Neural progenitor cell (in vitro differentiated cells): Measurements from ENCODE around the gene ZC3H4. TPM values are rescaled to one million over a fixed set of nuclear protein-coding genes. Genes with fewer than 3 reads are reported as not detected.

Experiments
- DNase-seq: peaks from one replicate; pipeline ENCODE4 v3.0.0-alpha.2; 2016; ENCODE audit warnings: low spot score
- H2AFZ ChIP-seq: fragments of 200-600 bp; sonication (generic); replicated peaks from 2 replicates; pipeline ENCODE4 v1.6.1; 2016; ENCODE audit warnings: antibody characterized with exemption
- H3F3A ChIP-seq: fragments of 200-600 bp; sonication (generic); 2 replicates; pipeline ENCODE4 v1.6.1; 2016; ENCODE audit warnings: antibody characterized with exemption, low read depth
- H3K27ac ChIP-seq: fragments of 200-600 bp; sonication (generic); 2 replicates; pipeline ENCODE4 v1.5.1; 2016; ENCODE audit warnings: mild to moderate bottlenecking
- H3K27me3 ChIP-seq: fragments of 200-600 bp; sonication (generic); 2 replicates; pipeline ENCODE4 v1.6.1; 2016; ENCODE audit warnings: mild to moderate bottlenecking, moderate library complexity
- H3K36me3 ChIP-seq: fragments of 200-600 bp; sonication (generic); 2 replicates; pipeline ENCODE4 v1.5.1; 2016
- H3K4me1 ChIP-seq: fragments of 200-600 bp; sonication (generic); 2 replicates; pipeline ENCODE4 v1.6.1; 2016; ENCODE audit warnings: mixed run types
- H3K4me2 ChIP-seq: fragments of 200-600 bp; sonication (generic); 2 replicates; pipeline ENCODE4 v1.6.1; 2016
- H3K4me3 ChIP-seq: fragments of 200-600 bp; sonication (generic); 2 replicates; pipeline ENCODE4 v1.5.1; 2016
- H3K79me2 ChIP-seq: fragments of 200-600 bp; sonication (generic); 2 replicates; pipeline ENCODE4 v1.6.1; 2016; ENCODE audit warnings: low read depth
- H3K9ac ChIP-seq: fragments of 200-600 bp; sonication (generic); 2 replicates; pipeline ENCODE4 v1.6.1; 2016
- H3K9me3 ChIP-seq: fragments of 200-600 bp; sonication (generic); 2 replicates; pipeline ENCODE4 v1.5.1; 2016; ENCODE audit warnings: low read depth
- H4K20me1 ChIP-seq: fragments of 200-600 bp; sonication (generic); 2 replicates; pipeline ENCODE4 v1.6.1; 2016; ENCODE audit warnings: low read depth
- H3K27ac Mint-ChIP-seq: 3 replicates; pipeline ENCODE4 v1.8.0; 2021; ENCODE audit warnings: mixed read lengths
- H3K27me3 Mint-ChIP-seq: 2 replicates; pipeline ENCODE4 v1.8.0; 2022; ENCODE audit warnings: low read depth, mild to moderate bottlenecking, inconsistent platforms, moderate library complexity, mixed read lengths; ENCODE audit not compliant: insufficient read depth
- H3K36me3 Mint-ChIP-seq: 3 replicates; pipeline ENCODE4 v1.8.0; 2021; ENCODE audit warnings: mixed read lengths
- H3K4me1 Mint-ChIP-seq: 3 replicates; pipeline ENCODE4 v1.8.0; 2021; ENCODE audit warnings: mixed read lengths
- H3K4me3 Mint-ChIP-seq: 3 replicates; pipeline ENCODE4 v1.8.0; 2021; ENCODE audit warnings: mild to moderate bottlenecking, moderate library complexity, mixed read lengths
- H3K9me3 Mint-ChIP-seq: 3 replicates; pipeline ENCODE4 v1.8.0; 2020; ENCODE audit warnings: mixed read lengths
- EZH2 ChIP-seq: fragments of 200-600 bp; sonication (generic); IDR thresholded peaks from 2 replicates; pipeline ENCODE4 v1.6.1; 2017; ENCODE audit warnings: antibody characterized with exemption, mild to moderate bottlenecking, moderate library complexity
- EZH2phosphoT487 ChIP-seq: fragments of 200-600 bp; sonication (generic); IDR thresholded peaks from 2 replicates; pipeline ENCODE4 v1.6.1; 2017; ENCODE audit warnings: antibody characterized with exemption
- total RNA-seq: library from RNA; depleted of rRNA; stranded (reverse); fragments of >200 nt; gene quantifications from 2 replicates; pipeline ENCODE4 v1.2.3, GENCODE V29; 2015; ENCODE audit warnings: low replicate concordance
- TF ChIP-seq, protein P1 (sequence below): fragments of 200-600 bp; sonication (generic); IDR thresholded peaks from 2 replicates; pipeline ENCODE4 v1.5.1; 2017; ENCODE audit warnings: antibody characterized with exemption, mild to moderate bottlenecking

ZC3H4 gene
- total RNA-seq, 1 donor from 2014 or later, result 19.1 TPM

DNA sequence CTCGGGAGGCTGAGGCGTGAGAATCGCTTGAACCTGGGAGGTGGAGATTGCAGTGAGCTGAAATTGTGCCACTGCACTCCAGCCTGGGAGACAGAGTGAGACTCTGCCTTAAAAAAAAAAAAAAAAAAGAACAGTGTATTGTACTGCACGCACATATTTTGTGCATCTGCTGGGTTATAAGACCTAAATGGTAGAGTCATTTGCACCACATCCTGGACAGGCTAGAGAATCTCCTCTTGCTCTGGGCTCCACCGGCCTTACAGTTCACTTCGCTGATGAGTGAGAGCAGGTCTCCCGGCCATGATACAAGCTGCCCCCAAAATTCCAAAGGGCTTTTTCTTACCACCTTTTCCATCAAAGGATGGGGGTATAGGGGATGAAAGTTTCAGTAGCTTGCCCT is 9.8 kb upstream of the ZC3H4 start:
- no peak overlapping the region for H3K4me2 ChIP-seq
- H3K27me3 ChIP-seq, result no peaks in the 10 kb centered on the region
- H3K4me3 ChIP-seq, result no peak overlapping the region
- H3F3A ChIP-seq, result peaks cover 8% of the 10 kb centered on the region
- H3K79me2 ChIP-seq, result no peaks in the 10 kb centered on the region
- H3K4me1 ChIP-seq, result no peaks in the 10 kb centered on the region
- no peaks in the 10 kb centered on the region for H3K9me3 ChIP-seq
- no peak overlapping the region for H3K27ac ChIP-seq
- H3K36me3 Mint-ChIP-seq, result no peaks in the 10 kb centered on the region
- no peak for DNase-seq
- no peak overlapping the region for H3K27ac Mint-ChIP-seq
- peaks cover 6% of the 10 kb centered on the region for H3K4me1 Mint-ChIP-seq
- H3K9ac ChIP-seq, result no peak overlapping the region
- H3K36me3 ChIP-seq, result no peaks in the 10 kb centered on the region
- H4K20me1 ChIP-seq, result no peaks in the 10 kb centered on the region
- peaks cover 3% of the 10 kb centered on the region for H3K27me3 Mint-ChIP-seq
- no peak overlapping the region for H2AFZ ChIP-seq
- H3K9me3 Mint-ChIP-seq, result no peaks in the 10 kb centered on the region
- H3K4me3 Mint-ChIP-seq, result no peak overlapping the region
- TF ChIP-seq EZH2 (no peak), EZH2phosphoT487 (no peak)
- TF ChIP-seq, protein P1, sequence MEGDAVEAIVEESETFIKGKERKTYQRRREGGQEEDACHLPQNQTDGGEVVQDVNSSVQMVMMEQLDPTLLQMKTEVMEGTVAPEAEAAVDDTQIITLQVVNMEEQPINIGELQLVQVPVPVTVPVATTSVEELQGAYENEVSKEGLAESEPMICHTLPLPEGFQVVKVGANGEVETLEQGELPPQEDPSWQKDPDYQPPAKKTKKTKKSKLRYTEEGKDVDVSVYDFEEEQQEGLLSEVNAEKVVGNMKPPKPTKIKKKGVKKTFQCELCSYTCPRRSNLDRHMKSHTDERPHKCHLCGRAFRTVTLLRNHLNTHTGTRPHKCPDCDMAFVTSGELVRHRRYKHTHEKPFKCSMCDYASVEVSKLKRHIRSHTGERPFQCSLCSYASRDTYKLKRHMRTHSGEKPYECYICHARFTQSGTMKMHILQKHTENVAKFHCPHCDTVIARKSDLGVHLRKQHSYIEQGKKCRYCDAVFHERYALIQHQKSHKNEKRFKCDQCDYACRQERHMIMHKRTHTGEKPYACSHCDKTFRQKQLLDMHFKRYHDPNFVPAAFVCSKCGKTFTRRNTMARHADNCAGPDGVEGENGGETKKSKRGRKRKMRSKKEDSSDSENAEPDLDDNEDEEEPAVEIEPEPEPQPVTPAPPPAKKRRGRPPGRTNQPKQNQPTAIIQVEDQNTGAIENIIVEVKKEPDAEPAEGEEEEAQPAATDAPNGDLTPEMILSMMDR, result no peak

DNA sequence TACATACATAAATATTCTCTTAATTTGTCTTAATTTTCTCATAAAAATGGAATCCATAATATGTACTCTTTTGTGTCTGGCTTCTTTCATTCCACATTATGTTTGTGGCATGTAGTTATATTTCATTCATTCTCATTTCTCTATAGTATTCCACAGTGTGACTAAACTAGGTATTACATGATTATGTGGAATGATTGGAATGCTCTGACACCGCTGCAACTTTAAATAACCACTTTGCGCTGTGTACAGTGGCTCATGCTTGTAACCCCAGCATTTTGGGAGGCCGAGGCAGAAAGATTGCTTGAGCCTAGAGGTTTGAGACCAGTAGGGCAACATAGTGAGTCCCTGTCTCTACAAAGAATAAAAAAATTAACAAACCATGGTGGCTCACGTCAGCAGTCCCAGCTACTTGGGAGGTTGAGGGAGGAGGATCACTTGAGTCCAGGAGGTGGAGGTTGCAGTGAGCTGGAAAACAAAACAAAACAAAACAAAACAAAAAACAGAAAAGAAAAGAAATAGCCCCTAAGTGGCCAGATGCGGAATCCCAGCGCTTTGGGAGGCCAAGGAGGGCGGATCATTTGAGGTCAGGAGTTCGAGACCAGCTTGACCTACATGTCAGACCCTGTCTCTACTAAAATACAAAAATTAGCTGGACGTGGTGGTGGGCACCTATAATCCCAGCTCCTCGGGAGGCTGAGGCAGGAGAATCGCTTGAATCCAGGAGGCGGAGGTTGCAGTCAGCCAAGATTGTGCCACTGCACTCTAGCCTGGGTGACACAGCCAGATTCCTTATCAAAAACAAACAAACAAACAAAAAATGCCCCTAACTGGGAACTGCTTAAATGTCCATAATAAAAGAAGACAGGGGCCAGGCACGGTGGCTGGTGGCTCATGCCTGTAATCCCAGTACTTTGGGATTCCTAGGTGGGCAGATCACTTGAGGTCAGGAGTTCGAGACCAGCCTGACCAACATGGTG is 9.1 kb upstream of the ZC3H4 start:
- peaks cover 8% of the 10 kb centered on the region for H3F3A ChIP-seq
- Mint-ChIP-seq H3K36me3 (no peaks in the 10 kb centered on the region), H3K27ac (peak overlapping the region; percentile 42), H3K27me3 (peaks cover 3% of the 10 kb centered on the region), H3K9me3 (no peaks in the 10 kb centered on the region), H3K4me1 (peaks cover 6% of the 10 kb centered on the region), H3K4me3 (no peak overlapping the region)
- no peak overlapping the region for H3K4me2 ChIP-seq
- DNase-seq, result no peak
- no peak overlapping the region for H2AFZ ChIP-seq
- H3K27me3 ChIP-seq, result no peaks in the 10 kb centered on the region
- H3K9ac ChIP-seq, result no peak overlapping the region
- no peak overlapping the region for H3K27ac ChIP-seq
- H3K4me1 ChIP-seq, result no peaks in the 10 kb centered on the region
- no peaks in the 10 kb centered on the region for H3K36me3 ChIP-seq
- TF ChIP-seq EZH2 (no peak), EZH2phosphoT487 (no peak)
- TF ChIP-seq, protein P1, result no peak
- no peaks in the 10 kb centered on the region for H3K79me2 ChIP-seq
- H3K9me3 ChIP-seq, result no peaks in the 10 kb centered on the region
- H4K20me1 ChIP-seq, result no peaks in the 10 kb centered on the region
- H3K4me3 ChIP-seq, result no peak overlapping the region

DNA sequence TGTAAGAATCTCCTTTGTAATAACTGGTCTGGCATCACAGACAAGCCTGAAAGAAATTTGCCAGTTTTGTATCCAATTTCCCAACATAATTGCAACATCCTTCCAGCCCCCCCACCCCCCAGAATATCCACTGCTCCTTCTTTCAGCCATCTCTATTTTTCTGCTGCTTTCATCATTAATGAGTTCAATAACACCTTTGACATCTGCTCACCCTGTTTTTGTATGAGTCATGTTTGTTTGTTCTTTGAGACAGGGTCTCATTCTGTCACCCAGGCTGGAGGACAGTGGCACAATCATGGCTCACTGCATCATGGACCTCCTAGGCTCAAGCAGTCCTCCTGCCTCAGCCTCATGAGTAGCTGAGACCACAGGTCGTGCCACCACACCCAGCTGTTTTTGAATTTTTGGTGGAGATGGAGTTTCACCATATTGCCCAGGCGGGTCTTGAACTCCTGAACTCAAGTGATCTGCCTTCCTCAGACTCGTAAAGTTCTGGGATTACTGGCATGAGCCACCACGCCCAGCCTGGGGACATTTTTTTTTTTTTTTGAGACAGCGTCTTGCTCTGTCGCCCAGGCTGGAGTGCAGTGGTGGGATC is 7.0 kb upstream of the ZC3H4 start:
- Histone ChIP-seq H3K27ac (no peak overlapping the region), H2AFZ (no peak overlapping the region), H3K4me3 (no peak overlapping the region), H3F3A (peaks cover 8% of the 10 kb centered on the region), H3K36me3 (no peaks in the 10 kb centered on the region), H3K9ac (no peak overlapping the region), H3K4me2 (no peak overlapping the region), H3K4me1 (no peaks in the 10 kb centered on the region), H3K9me3 (no peaks in the 10 kb centered on the region), H3K79me2 (no peaks in the 10 kb centered on the region), H3K27me3 (no peaks in the 10 kb centered on the region), H4K20me1 (no peaks in the 10 kb centered on the region)
- DNase-seq, result no peak
- H3K4me1 Mint-ChIP-seq, result peaks cover 6% of the 10 kb centered on the region
- TF ChIP-seq, protein P1, result no peak
- TF ChIP-seq EZH2 (no peak), EZH2phosphoT487 (no peak)
- no peaks in the 10 kb centered on the region for H3K36me3 Mint-ChIP-seq
- peaks cover 6% of the 10 kb centered on the region for H3K27me3 Mint-ChIP-seq
- no peak overlapping the region for H3K4me3 Mint-ChIP-seq
- no peak overlapping the region for H3K27ac Mint-ChIP-seq
- H3K9me3 Mint-ChIP-seq, result no peaks in the 10 kb centered on the region
